ENCODE results near the gene NARF.
"Not testable (repeated sequence)": the region's sequence is repeated elsewhere in the genome, so short reads cannot be mapped to it uniquely, and the experiment has no call there.

Gene NARF

DNA sequence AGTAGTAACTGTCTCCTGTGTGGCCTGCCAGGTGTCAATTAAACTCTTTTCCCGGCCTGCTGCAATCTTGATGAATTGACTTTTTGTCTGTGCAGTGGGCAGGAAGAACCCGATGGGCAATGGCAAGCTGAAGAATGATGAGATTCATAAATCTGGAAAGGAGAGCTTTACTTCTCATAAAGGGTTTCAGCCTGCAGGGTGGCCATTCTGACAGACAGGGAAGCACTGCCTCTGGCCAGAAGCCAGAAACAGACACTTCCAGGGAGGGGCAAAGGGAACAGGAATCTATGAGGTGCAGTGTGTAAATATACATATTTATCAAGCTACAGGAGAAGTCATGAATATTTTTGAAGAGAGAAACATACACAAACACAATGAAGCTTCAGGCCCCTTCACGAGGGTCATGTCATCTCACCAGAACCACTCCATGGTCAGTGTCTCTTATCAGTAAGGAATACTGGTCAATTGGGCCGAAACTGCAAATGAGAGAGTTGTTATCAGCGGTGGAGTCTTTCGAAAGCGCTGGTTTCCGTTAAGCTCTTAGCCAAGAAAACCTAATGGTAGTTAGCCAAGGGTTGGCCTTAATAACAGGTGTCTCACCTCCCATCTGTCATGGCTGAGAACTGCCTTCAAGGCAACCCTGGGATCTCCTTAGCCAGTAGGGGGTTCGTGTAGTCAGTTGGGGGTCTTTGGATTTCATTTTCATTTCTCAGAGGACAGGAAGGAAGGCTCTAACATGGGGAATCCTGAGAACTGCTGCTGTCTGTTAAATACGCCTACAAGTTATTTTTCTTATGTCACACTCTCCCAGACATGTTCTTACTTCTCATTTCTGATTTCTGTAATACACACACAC lies 1.2 kb upstream of the NARF start:
- peak overlapping the region; percentile 99 for H3K4me3 ChIP-seq (ENCODE audit: low read depth, low read length)

DNA sequence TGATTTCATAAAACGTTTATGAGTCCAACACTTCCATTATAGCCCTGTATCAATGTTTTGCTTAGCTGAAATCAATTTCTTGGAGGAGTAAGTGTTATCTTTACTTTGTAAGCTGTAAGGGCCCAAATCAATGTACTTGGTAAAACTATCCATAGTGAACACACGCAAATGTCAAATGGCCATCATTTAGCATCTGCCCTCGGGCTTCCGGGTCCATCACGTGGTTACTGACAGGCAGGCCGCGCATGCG lies 687 bp upstream of the NARF start:
- TF ChIP-seq, protein P1, sequence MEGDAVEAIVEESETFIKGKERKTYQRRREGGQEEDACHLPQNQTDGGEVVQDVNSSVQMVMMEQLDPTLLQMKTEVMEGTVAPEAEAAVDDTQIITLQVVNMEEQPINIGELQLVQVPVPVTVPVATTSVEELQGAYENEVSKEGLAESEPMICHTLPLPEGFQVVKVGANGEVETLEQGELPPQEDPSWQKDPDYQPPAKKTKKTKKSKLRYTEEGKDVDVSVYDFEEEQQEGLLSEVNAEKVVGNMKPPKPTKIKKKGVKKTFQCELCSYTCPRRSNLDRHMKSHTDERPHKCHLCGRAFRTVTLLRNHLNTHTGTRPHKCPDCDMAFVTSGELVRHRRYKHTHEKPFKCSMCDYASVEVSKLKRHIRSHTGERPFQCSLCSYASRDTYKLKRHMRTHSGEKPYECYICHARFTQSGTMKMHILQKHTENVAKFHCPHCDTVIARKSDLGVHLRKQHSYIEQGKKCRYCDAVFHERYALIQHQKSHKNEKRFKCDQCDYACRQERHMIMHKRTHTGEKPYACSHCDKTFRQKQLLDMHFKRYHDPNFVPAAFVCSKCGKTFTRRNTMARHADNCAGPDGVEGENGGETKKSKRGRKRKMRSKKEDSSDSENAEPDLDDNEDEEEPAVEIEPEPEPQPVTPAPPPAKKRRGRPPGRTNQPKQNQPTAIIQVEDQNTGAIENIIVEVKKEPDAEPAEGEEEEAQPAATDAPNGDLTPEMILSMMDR (IDR thresholded peaks at IDR 0.05; ENCODE audit: borderline replicate concordance, insufficient read depth, low read depth, low read length): no peak
- H3K4me3 ChIP-seq (ENCODE audit: low read depth, low read length): peak overlapping the region; percentile 99

More for the DNA sequence above, 1.2 kb upstream of the NARF start:
- TF ChIP-seq, protein P1 (IDR thresholded peaks at IDR 0.05; ENCODE audit: borderline replicate concordance, insufficient read depth, low read depth, low read length): no peak

DNA sequence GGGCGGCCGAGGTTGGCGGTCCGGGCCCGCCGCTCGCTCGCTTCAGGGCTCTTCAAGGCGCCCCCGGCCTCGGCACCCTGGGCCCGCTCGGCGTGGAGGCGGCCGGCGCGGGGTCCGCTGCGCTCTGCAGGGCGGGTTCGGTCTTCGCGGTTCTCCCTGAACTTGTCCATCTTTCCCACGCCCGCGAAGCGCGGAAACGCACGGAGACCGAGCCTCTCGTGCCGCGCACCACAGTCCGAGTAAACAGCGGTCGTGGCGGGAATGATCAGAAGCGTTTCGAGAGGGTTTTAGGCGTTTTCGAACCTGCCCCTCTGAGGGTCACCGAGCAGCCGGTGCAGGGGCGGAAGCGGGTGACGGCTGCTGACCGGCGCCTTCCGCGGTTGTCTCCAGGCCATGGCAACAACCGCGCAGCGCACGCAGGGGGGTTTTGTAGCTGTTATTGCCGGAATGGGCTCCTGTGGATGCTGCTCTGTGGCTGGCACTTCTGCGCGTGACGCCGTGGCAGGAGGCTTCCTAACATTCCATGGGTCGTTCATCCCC lies 414 bp downstream of the NARF start:
- TF ChIP-seq, protein P1 (IDR thresholded peaks at IDR 0.05; ENCODE audit: borderline replicate concordance, insufficient read depth, low read depth, low read length): no peak
- H3K4me3 ChIP-seq (ENCODE audit: low read depth, low read length): peak overlapping the region; percentile 99

DNA sequence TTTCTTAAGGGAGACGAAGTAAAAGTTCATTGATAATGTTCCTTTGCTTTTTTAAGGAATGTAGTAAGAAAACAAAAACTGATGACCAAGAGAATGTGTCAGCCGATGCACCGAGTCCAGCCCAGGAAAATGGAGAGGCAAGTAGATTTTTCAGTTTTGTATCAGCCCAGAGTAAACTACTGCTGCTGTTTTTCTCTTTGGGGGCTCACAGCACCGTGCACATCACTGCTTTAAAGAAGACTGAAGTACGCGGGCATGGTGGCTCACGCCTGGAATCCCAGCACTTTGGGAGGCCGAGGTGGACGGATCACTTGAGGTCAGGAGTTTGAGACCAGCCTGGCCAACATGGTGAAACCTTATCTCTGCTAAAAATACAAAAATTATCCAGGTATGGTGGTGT lies 1.4 kb downstream of the NARF start:
- H3K4me3 ChIP-seq (ENCODE audit: low read depth, low read length): not testable (repeated sequence)

DNA sequence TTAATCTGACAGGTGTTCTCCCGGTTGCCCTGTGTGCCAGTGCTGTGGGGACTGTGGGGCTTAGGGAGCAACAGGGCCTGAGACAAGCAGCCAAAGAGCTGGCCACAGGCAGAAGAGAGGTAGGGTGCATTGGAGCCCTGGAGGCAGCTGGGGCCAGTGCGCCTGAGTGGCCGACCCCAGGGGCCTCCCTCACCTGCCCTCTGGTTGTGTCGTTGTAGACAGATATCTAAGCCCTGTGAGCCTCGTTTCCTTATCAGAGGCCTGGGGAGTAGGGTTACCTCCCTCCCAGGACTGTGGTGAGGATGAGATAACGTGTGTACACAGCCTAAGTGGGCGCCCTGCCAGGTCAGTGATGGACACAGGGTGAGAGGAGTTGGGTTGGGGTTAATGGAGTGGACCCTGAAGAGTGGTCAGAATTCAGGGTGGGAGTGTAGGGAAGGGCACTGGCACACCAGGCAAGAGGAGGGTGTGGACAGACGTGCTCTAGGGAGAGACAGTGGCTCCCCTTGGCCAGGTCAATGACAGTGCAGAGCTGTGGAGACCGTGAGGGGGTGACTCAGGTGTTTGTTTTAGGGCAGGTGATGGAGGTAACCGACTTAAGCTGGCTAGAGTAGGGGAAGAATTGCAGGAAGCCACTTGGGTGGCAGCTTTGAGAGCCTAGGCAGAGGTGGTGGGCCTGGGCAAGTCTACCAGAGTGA lies 3.4 kb downstream of the NARF start:
- H3K4me3 ChIP-seq (ENCODE audit: low read depth, low read length): no peak overlapping the region
- TF ChIP-seq, protein P1 (IDR thresholded peaks at IDR 0.05; ENCODE audit: borderline replicate concordance, insufficient read depth, low read depth, low read length): no peak

DNA sequence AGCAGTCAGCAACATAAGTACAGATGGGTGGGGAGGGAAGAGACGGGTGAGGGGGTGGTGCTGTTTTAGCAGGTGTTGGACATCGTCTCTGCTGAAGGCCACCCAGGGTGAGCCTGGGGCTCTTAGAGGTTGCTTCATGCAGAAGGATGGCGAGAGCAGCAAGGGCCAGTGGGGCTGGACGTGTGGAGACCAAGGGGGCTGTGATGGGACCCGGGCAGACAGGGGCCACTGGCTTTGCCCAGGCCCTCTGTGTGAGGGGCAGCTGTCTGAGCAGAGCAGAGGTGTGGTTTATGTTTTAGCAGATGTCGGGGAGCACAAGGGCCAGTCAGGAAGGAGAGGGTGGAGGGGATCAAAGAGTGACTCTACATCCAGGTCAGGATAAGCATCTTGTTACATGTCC lies 4.8 kb downstream of the NARF start:
- H3K4me3 ChIP-seq (ENCODE audit: low read depth, low read length): no peak overlapping the region
- TF ChIP-seq, protein P1 (IDR thresholded peaks at IDR 0.05; ENCODE audit: borderline replicate concordance, insufficient read depth, low read depth, low read length): no peak

DNA sequence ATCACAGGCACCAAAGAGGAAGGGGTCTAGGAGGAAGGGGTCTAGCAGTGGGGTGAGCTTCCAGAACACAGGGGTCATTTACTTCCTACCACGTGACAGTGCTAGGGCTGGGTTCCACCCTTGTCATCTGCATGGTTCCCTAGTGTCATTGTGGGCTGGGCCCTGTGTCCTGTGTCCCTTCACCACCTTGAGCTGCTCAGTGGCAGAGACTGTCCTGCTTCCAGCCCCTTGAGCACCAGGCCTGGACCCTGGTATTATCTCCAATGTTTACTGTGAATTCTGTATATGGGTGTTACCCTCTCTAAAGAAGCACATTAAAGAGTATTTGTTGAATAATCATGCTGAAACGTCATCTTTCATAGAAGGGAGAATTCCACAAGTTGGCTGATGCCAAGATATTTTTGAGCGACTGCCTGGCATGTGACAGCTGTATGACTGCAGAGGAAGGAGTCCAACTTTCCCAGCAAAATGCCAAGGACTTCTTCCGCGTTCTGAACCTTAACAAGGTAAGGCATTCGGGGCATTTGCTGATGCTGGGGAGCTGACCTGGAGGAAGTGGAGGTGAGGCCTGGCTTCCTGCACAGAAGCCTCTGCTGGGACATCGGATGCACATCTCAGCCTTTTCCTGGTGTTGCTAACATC lies 5.5 kb downstream of the NARF start:
- TF ChIP-seq, protein P1 (IDR thresholded peaks at IDR 0.05; ENCODE audit: borderline replicate concordance, insufficient read depth, low read depth, low read length): no peak
- no peak overlapping the region for H3K4me3 ChIP-seq (ENCODE audit: low read depth, low read length)

Data from GM12875 (cell line).